GM23338 (cell line): ENCODE results near the gene COPS4. TPM values are rescaled to one million over a fixed set of nuclear protein-coding genes. Genes with fewer than 3 reads are reported as not detected.
A peak's percentile ranks its signal among the peaks of the same experiment; 100 is the strongest.

Experiments used
- ATAC-seq: fragments of 200-7000 bp; cut with Tn5 transposase; 3 replicates; pipeline ENCODE4 v1.9.1; 2020
- DNase-seq: peaks from one replicate; pipeline ENCODE4 v3.0.0-alpha.2; 2015; ENCODE audit warnings: low spot score
- H2AFZ ChIP-seq: fragments of 200-600 bp; sonication (generic); 2 replicates; pipeline ENCODE4 v1.8.0; 2016; ENCODE audit warnings: antibody characterized with exemption, mild to moderate bottlenecking, moderate library complexity
- H3F3A ChIP-seq: fragments of 200-600 bp; sonication (generic); replicated peaks from 2 replicates; pipeline ENCODE4 v1.8.0; 2017; ENCODE audit warnings: antibody characterized with exemption, mixed run types, low read depth
- H3K27ac ChIP-seq: fragments of 200-600 bp; sonication (generic); 2 replicates; pipeline ENCODE4 v1.6.1; 2016; ENCODE audit warnings: low read depth
- H3K27me3 ChIP-seq: fragments of 200-600 bp; sonication (generic); 2 replicates; pipeline ENCODE4 v1.8.0; 2016; ENCODE audit warnings: mild to moderate bottlenecking, mixed run types, moderate library complexity; ENCODE audit not compliant: insufficient read depth
- H3K36me3 ChIP-seq: fragments of 200-600 bp; sonication (generic); 2 replicates; pipeline ENCODE4 v1.8.0; 2016; ENCODE audit warnings: mild to moderate bottlenecking; ENCODE audit not compliant: insufficient read depth
- H3K4me1 ChIP-seq: fragments of 200-600 bp; sonication (generic); 2 replicates; pipeline ENCODE4 v1.8.0; 2016; ENCODE audit warnings: mild to moderate bottlenecking, moderate library complexity; ENCODE audit not compliant: insufficient read depth
- H3K4me2 ChIP-seq: fragments of 200-600 bp; sonication (generic); 2 replicates; pipeline ENCODE4 v1.7.1; 2017; ENCODE audit warnings: mixed run types
- H3K4me3 ChIP-seq: fragments of 200-600 bp; sonication (generic); 2 replicates; pipeline ENCODE4 v1.6.1; 2016; ENCODE audit warnings: mixed run types
- H3K79me2 ChIP-seq: fragments of 200-600 bp; sonication (generic); replicated peaks from 2 replicates; pipeline ENCODE4 v1.8.0; 2017; ENCODE audit warnings: mild to moderate bottlenecking; ENCODE audit not compliant: insufficient read depth
- H3K9me2 ChIP-seq: fragments of 200-600 bp; sonication (generic); 2 replicates; pipeline ENCODE4 v1.8.0; 2017; ENCODE audit not compliant: insufficient read depth
- H4K20me1 ChIP-seq: fragments of 200-600 bp; sonication (generic); replicated peaks from 2 replicates; pipeline ENCODE4 v1.8.0; 2017; ENCODE audit warnings: mild to moderate bottlenecking; ENCODE audit not compliant: insufficient read depth
- H3K27ac Mint-ChIP-seq: 2 replicates; pipeline ENCODE4 v1.8.0; 2020; ENCODE audit warnings: inconsistent platforms, mild to moderate bottlenecking, moderate library complexity, mixed read lengths
- H3K27me3 Mint-ChIP-seq: 3 replicates; pipeline ENCODE4 v1.8.0; 2022; ENCODE audit warnings: low read depth, mild to moderate bottlenecking, moderate library complexity, mixed read lengths, inconsistent platforms; ENCODE audit not compliant: insufficient read depth, poor library complexity
- H3K36me3 Mint-ChIP-seq: 3 replicates; pipeline ENCODE4 v1.8.0; 2021; ENCODE audit warnings: low read depth, mild to moderate bottlenecking, inconsistent platforms, moderate library complexity, mixed read lengths
- H3K4me1 Mint-ChIP-seq: 3 replicates; pipeline ENCODE4 v1.8.0; 2020; ENCODE audit warnings: mild to moderate bottlenecking, inconsistent platforms, mixed read lengths
- H3K4me3 Mint-ChIP-seq: 3 replicates; pipeline ENCODE4 v1.8.0; 2021; ENCODE audit warnings: moderate library complexity, mild to moderate bottlenecking, inconsistent platforms, mixed read lengths
- H3K9me3 Mint-ChIP-seq: 3 replicates; pipeline ENCODE4 v1.8.0; 2020; ENCODE audit warnings: moderate library complexity, mild to moderate bottlenecking, inconsistent platforms, mixed read lengths
- CTCF ChIP-seq, 2 experiments: fragments of 200-600 bp in 1 of 2; sonication (generic) in 1 of 2; conservative IDR thresholded peaks; 2 replicates each; pipeline versions ENCODE4 v1.5.1 to v1.6.1; 2016 to 2017; ENCODE audit warnings: antibody characterized with exemption in 2 of 2, low read depth in 2 of 2, mild to moderate bottlenecking in 2 of 2, moderate library complexity in 1 of 2
- ETS1 ChIP-seq: IDR thresholded peaks from 2 replicates; pipeline ENCODE4 v1.6.1; 2016; ENCODE audit warnings: antibody characterized with exemption
- EZH2phosphoT487 ChIP-seq: fragments of 200-600 bp; sonication (generic); IDR thresholded peaks from one replicate; pipeline ENCODE4 v1.8.1; 2018; ENCODE audit warnings: antibody characterized with exemption; ENCODE audit not compliant: unreplicated experiment
- ZNF462 ChIP-seq: fragments of 250-450 bp; sonication (Bioruptor Pico); IDR thresholded peaks from 2 replicates; pipeline ENCODE4 v1.5.0; 2020; ENCODE audit warnings: mild to moderate bottlenecking, moderate library complexity
- polyA plus RNA-seq: library from polyadenylated mRNA; unstranded; fragments of >200 nt; fragmentation: Nextera tagmentation; extraction: Ambion mirVana; gene quantifications from 2 replicates; pipeline ENCODE4 v1.2.1, GENCODE V29; 2016
- total RNA-seq: library from RNA; depleted of rRNA; stranded (reverse); fragments of >200 nt; shearing (Covaris generic); gene quantifications from 2 replicates; pipeline ENCODE4 v1.2.3, GENCODE V29; 2014

COPS4 gene
- total and polyA plus RNA-seq, 2 experiments from 2014 or later, result 23.7 to 46.6 TPM

- no peaks in the 10 kb centered on the region for H3K9me2 ChIP-seq
- no peaks in the 10 kb centered on the region for H3K36me3 ChIP-seq
- Mint-ChIP-seq H3K4me3 (no peak overlapping the region), H3K27ac (no peak overlapping the region), H3K36me3 (no peaks in the 10 kb centered on the region), H3K27me3 (peaks cover 4% of the 10 kb centered on the region), H3K4me1 (no peaks in the 10 kb centered on the region; the same call in 2 of the 3 replicates), H3K9me3 (no peaks in the 10 kb centered on the region)
- ATAC-seq (peak; percentile 99), DNase-seq (peak; percentile 75)
- no peaks in the 10 kb centered on the region for H3K27me3 ChIP-seq
- no peak overlapping the region for H3K4me2 ChIP-seq
- no peaks in the 10 kb centered on the region for H4K20me1 ChIP-seq
- H3K79me2 ChIP-seq, result no peaks in the 10 kb centered on the region
- H3K4me1 ChIP-seq, result no peaks in the 10 kb centered on the region
- no peak overlapping the region for H2AFZ ChIP-seq
- H3F3A ChIP-seq, result no peaks in the 10 kb centered on the region
- H3K4me3 ChIP-seq, result no peak overlapping the region
- TF ChIP-seq ZNF462 (CRISPR knock-in tag), result no peak
- TF ChIP-seq CTCF (conservative IDR thresholded peaks at IDR 0.05; ENCODE audit: low read depth in 2 of 2), result peak; percentile 42 to 79
- no peak overlapping the region for H3K27ac ChIP-seq
Measured at GRCh38 chr4:83093060-83093640, 58.2 kb downstream of the COPS4 start.

- no peak for DNase-seq
- no peak overlapping the region for H3K4me3 Mint-ChIP-seq
- ATAC-seq, result no peak
- Histone ChIP-seq H3K36me3 (no peaks in the 10 kb centered on the region), H4K20me1 (no peaks in the 10 kb centered on the region), H2AFZ (no peak overlapping the region; the same call in 1 of the 2 replicates), H3K4me2 (no peak overlapping the region), H3K27me3 (no peaks in the 10 kb centered on the region), H3K79me2 (no peaks in the 10 kb centered on the region), H3K9me2 (no peaks in the 10 kb centered on the region), H3K4me3 (no peak overlapping the region), H3F3A (no peaks in the 10 kb centered on the region), H3K4me1 (no peaks in the 10 kb centered on the region), H3K27ac (no peak overlapping the region)
- H3K9me3 Mint-ChIP-seq, result no peaks in the 10 kb centered on the region; the same call in 2 of the 3 replicates
- H3K27ac Mint-ChIP-seq, result no peak overlapping the region
- H3K27me3 Mint-ChIP-seq, result peaks cover 4% of the 10 kb centered on the region
- H3K36me3 Mint-ChIP-seq, result no peaks in the 10 kb centered on the region
- H3K4me1 Mint-ChIP-seq, result no peaks in the 10 kb centered on the region; the same call in 2 of the 3 replicates
- no peak for TF ChIP-seq ETS1
- no peak for TF ChIP-seq EZH2phosphoT487
Measured at GRCh38 chr4:83096397-83096796, 61.4 kb downstream of the COPS4 start.
